Suprapubic skin (tissue), 4 donors: ENCODE measurements around the gene NTMT2. TPM values are rescaled to one million over a fixed set of nuclear protein-coding genes. Genes with fewer than 3 reads are reported as not detected.

ENCODE experiments used
- DNase-seq, 2 donors: peaks; one replicate each; pipeline ENCODE4 v3.0.0-alpha.2; 2019; ENCODE audit warnings: low spot score in 2 of 2
- H3K27ac ChIP-seq: fragments of 200-600 bp; sonication (generic); one replicate; pipeline ENCODE4 v1.5.1; 2019
- H3K27me3 ChIP-seq: fragments of 200-600 bp; sonication (generic); one replicate; pipeline ENCODE4 v1.5.1; 2019
- H3K36me3 ChIP-seq: fragments of 200-600 bp; sonication (generic); one replicate; pipeline ENCODE4 v1.5.1; 2019
- H3K4me1 ChIP-seq: fragments of 200-600 bp; sonication (generic); one replicate; pipeline ENCODE4 v1.5.1; 2019
- H3K4me3 ChIP-seq: fragments of 200-600 bp; sonication (generic); one replicate; pipeline ENCODE4 v1.5.1; 2019; ENCODE audit warnings: mild to moderate bottlenecking
- H3K9me3 ChIP-seq: fragments of 200-600 bp; sonication (generic); one replicate; pipeline ENCODE4 v1.5.1; 2019
- CTCF ChIP-seq, 2 donors: fragments of 200-600 bp in 1 of 2; fragments of 450-650 bp in 1 of 2; sonication (generic) in 1 of 2; IDR thresholded peaks; one replicate each; pipeline ENCODE4 v1.5.1; 2016 to 2019; ENCODE audit warnings: antibody characterized with exemption in 2 of 2, mild to moderate bottlenecking in 1 of 2, moderate library complexity in 1 of 2
- EP300 ChIP-seq: sonication (generic); formaldehyde crosslinking; IDR thresholded peaks from one replicate; pipeline ENCODE4 v1.6.1; 2017; ENCODE audit warnings: antibody characterized with exemption
- POLR2A ChIP-seq, 2 donors: fragments of 450-650 bp; IDR thresholded peaks; one replicate each; pipeline ENCODE4 v1.6.1; 2017; ENCODE audit warnings: antibody characterized with exemption in 2 of 2, mild to moderate bottlenecking in 2 of 2, moderate library complexity in 2 of 2
- POLR2AphosphoS5 ChIP-seq, 3 donors: sonication (generic); formaldehyde crosslinking; IDR thresholded peaks; one replicate each; pipeline ENCODE4 v1.6.1; 2017; ENCODE audit warnings: antibody characterized with exemption in 3 of 3
- WGBS: methylation state at CpG from one replicate; pipeline ENCODE4 v1.1.5; 2018; 5-methylcytosine and 5-hydroxymethylcytosine counted together
- total RNA-seq, 4 donors: library from RNA; depleted of rRNA; stranded (reverse); fragments of >200 nt; gene quantifications; one replicate each; pipeline ENCODE4 v1.1.0, GENCODE V29; 2016

NTMT2 gene
- total RNA-seq, 4 donors from 2014 or later = not detected

GRCh38 chr1:170204121-170204520, 58.4 kb downstream of the NTMT2 start:
- Histone ChIP-seq H3K27me3 (no peaks in the 10 kb centered on the region), H3K4me1 (no peaks in the 10 kb centered on the region), H3K27ac (no peak overlapping the region), H3K36me3 (no peaks in the 10 kb centered on the region), H3K9me3 (no peaks in the 10 kb centered on the region), H3K4me3 (no peak overlapping the region)
- 36% methylated on average over 3 of the region's 3 CpGs for WGBS
- TF ChIP-seq POLR2AphosphoS5 (IDR thresholded peaks at IDR 0.05) (no peak), POLR2A (IDR thresholded peaks at IDR 0.05) (no peak)
- no peak for DNase-seq

GRCh38 chr1:170205301-170205700, 59.5 kb downstream of the NTMT2 start:
- H3K27ac ChIP-seq = no peak overlapping the region
- TF ChIP-seq POLR2AphosphoS5 (IDR thresholded peaks at IDR 0.05) (no peak), CTCF (IDR thresholded peaks at IDR 0.05) (no peak), EP300 (no peak), POLR2A (IDR thresholded peaks at IDR 0.05) (no peak)
- H3K9me3 ChIP-seq = no peaks in the 10 kb centered on the region
- DNase-seq = no peak
- no peak overlapping the region for H3K4me3 ChIP-seq
- no peaks in the 10 kb centered on the region for H3K36me3 ChIP-seq
- no peaks in the 10 kb centered on the region for H3K27me3 ChIP-seq
- no peaks in the 10 kb centered on the region for H3K4me1 ChIP-seq

GRCh38 chr1:170209125-170209524, 63.4 kb downstream of the NTMT2 start:
- no peak overlapping the region for H3K27ac ChIP-seq
- H3K27me3 ChIP-seq = no peaks in the 10 kb centered on the region
- DNase-seq = no peak
- TF ChIP-seq CTCF (IDR thresholded peaks at IDR 0.05) (no peak), EP300 (no peak), POLR2AphosphoS5 (IDR thresholded peaks at IDR 0.05) (no peak), POLR2A (IDR thresholded peaks at IDR 0.05) (no peak)
- H3K9me3 ChIP-seq = no peaks in the 10 kb centered on the region
- peaks cover 5% of the 10 kb centered on the region for H3K4me1 ChIP-seq
- H3K36me3 ChIP-seq = no peaks in the 10 kb centered on the region
- H3K4me3 ChIP-seq = no peak overlapping the region

- H3K9me3 ChIP-seq = no peaks in the 10 kb centered on the region
- 88% methylated on average over 3 of the region's 3 CpGs for WGBS
- TF ChIP-seq EP300 (no peak), POLR2AphosphoS5 (IDR thresholded peaks at IDR 0.05) (no peak), CTCF (IDR thresholded peaks at IDR 0.05) (no peak), POLR2A (IDR thresholded peaks at IDR 0.05) (no peak)
- H3K36me3 ChIP-seq = no peaks in the 10 kb centered on the region
- DNase-seq = no peak
- H3K27me3 ChIP-seq = no peaks in the 10 kb centered on the region
- peaks cover 14% of the 10 kb centered on the region for H3K4me1 ChIP-seq
- H3K4me3 ChIP-seq = no peak overlapping the region
- no peak overlapping the region for H3K27ac ChIP-seq
These were observed 64.4 kb downstream of the NTMT2 start for GRCh38 chr1:170210142-170210541.

GRCh38 chr1:170213596-170213995, 67.8 kb downstream of the NTMT2 start:
- TF ChIP-seq EP300 = no peak
- TF ChIP-seq POLR2AphosphoS5 (IDR thresholded peaks at IDR 0.05) = no peak
- TF ChIP-seq POLR2A (IDR thresholded peaks at IDR 0.05) = no peak
- no peak for TF ChIP-seq CTCF (IDR thresholded peaks at IDR 0.05)

More at GRCh38 chr1:170213596-170213995, 67.8 kb downstream of the NTMT2 start:
- no peaks in the 10 kb centered on the region for H3K36me3 ChIP-seq
- H3K4me1 ChIP-seq = peaks cover 14% of the 10 kb centered on the region
- peak overlapping the region; percentile 35 for H3K27ac ChIP-seq
- H3K27me3 ChIP-seq = no peaks in the 10 kb centered on the region
- no peak for DNase-seq
- no peak overlapping the region for H3K4me3 ChIP-seq
- 82% methylated on average over 6 of the region's 6 CpGs for WGBS
- H3K9me3 ChIP-seq = no peaks in the 10 kb centered on the region
